ENCODE results near the gene ATP2B2.

GRCh38 chr3:10404377-10404776 lies 101.0 kb downstream of the ATP2B2 start:
- TF ChIP-seq CTCF (IDR thresholded peaks at IDR 0.05) (no peak), POLR2A (IDR thresholded peaks at IDR 0.05) (no peak)

All from uterus (tissue), 2 donors.